Activated CD8-positive, alpha-beta T cell treated with anti-CD3 and anti-CD28 coated beads for 36 hours (primary cell): Measurements from ENCODE around the gene TSPAN4. TPM values are rescaled to one million over a fixed set of nuclear protein-coding genes. Genes with fewer than 3 reads are reported as not detected.
A peak's percentile ranks its signal among the peaks of the same experiment; 100 is the strongest.

Source experiments
- ATAC-seq: fragments of 200-7000 bp; cut with Tn5 transposase; one replicate; pipeline ENCODE4 v1.10.0; 2021; ENCODE audit warnings: mild to moderate bottlenecking, moderate library complexity
- CTCF ChIA-PET: fragments of 350-600 bp; sonication (Branson Sonifier 250); formaldehyde crosslinking; loops from one replicate; lab custom pipeline; 2021; ENCODE audit warnings: antibody characterized with exemption; lab: Charles Lee
- POLR2A ChIA-PET: fragments of 350-600 bp; sonication (Branson Sonifier 250); formaldehyde crosslinking; loops from one replicate; lab custom pipeline; 2021; ENCODE audit warnings: antibody characterized with exemption; lab: Charles Lee
- DNase-seq: peaks from one replicate; pipeline ENCODE4 v3.0.0-alpha.2; 2020
- H3K27ac Mint-ChIP-seq: one replicate; pipeline ENCODE4 v1.8.0; 2021; ENCODE audit warnings: mild to moderate bottlenecking, mixed read lengths
- H3K27me3 Mint-ChIP-seq: one replicate; pipeline ENCODE4 v1.8.0; 2021; ENCODE audit warnings: mixed read lengths
- H3K36me3 Mint-ChIP-seq: one replicate; pipeline ENCODE4 v1.8.0; 2021; ENCODE audit warnings: low read depth, mixed read lengths
- H3K4me1 Mint-ChIP-seq: one replicate; pipeline ENCODE4 v1.8.0; 2021; ENCODE audit warnings: low read depth, mixed read lengths
- H3K4me3 Mint-ChIP-seq: one replicate; pipeline ENCODE4 v1.8.0; 2021; ENCODE audit warnings: mild to moderate bottlenecking, moderate library complexity, mixed read lengths
- H3K9me3 Mint-ChIP-seq: one replicate; pipeline ENCODE4 v1.8.0; 2021; ENCODE audit warnings: mixed read lengths
- CTCF ChIP-seq: fragments of 200-600 bp; IDR thresholded peaks from one replicate; pipeline ENCODE4 v1.8.0; 2022; ENCODE audit warnings: antibody characterized with exemption, mild to moderate bottlenecking
- intact Hi-C: fragments of 100-400 bp; cut with micrococcal nuclease; formaldehyde crosslinking; loops from one replicate; pipeline ENCODE4 v1.10.0; 2022
- total RNA-seq, 2 experiments: library from RNA; stranded (reverse); gene quantifications; one replicate each; pipeline ENCODE4 v1.2.3, GENCODE V29; 2021

Gene TSPAN4
- total RNA-seq, 2 experiments from 2014 or later: 15.4 to 16.0 TPM

GRCh38 chr11:849104-849824 lies 6.6 kb downstream of the TSPAN4 start:
- CTCF ChIA-PET: interaction anchor here (0.7 to 4.6 kb wide), 7 partner anchors 49 to 203 kb away, joined by 3 to 46 read pairs (median 4); no protein-coding TSS in a partner anchor
- H3K36me3 Mint-ChIP-seq: no peaks in the 10 kb centered on the region
- ATAC-seq (no peak), DNase-seq (peak; percentile 52)
- H3K27ac Mint-ChIP-seq: no peak overlapping the region
- no peaks in the 10 kb centered on the region for H3K9me3 Mint-ChIP-seq
- peak overlapping the region; percentile 62 for H3K4me3 Mint-ChIP-seq
- TF ChIP-seq CTCF: no peak
- intact Hi-C loops: loop anchor here (5.0 kb wide), 1 partner anchor 203 kb away; no protein-coding TSS in a partner anchor
- H3K27me3 Mint-ChIP-seq: peaks cover 9% of the 10 kb centered on the region
- H3K4me1 Mint-ChIP-seq: peaks cover 13% of the 10 kb centered on the region
- POLR2A ChIA-PET: interaction anchor here (0.6 to 1.9 kb wide), 2 partner anchors 50 to 203 kb away, joined by 3 to 5 read pairs; no protein-coding TSS in a partner anchor

DNA sequence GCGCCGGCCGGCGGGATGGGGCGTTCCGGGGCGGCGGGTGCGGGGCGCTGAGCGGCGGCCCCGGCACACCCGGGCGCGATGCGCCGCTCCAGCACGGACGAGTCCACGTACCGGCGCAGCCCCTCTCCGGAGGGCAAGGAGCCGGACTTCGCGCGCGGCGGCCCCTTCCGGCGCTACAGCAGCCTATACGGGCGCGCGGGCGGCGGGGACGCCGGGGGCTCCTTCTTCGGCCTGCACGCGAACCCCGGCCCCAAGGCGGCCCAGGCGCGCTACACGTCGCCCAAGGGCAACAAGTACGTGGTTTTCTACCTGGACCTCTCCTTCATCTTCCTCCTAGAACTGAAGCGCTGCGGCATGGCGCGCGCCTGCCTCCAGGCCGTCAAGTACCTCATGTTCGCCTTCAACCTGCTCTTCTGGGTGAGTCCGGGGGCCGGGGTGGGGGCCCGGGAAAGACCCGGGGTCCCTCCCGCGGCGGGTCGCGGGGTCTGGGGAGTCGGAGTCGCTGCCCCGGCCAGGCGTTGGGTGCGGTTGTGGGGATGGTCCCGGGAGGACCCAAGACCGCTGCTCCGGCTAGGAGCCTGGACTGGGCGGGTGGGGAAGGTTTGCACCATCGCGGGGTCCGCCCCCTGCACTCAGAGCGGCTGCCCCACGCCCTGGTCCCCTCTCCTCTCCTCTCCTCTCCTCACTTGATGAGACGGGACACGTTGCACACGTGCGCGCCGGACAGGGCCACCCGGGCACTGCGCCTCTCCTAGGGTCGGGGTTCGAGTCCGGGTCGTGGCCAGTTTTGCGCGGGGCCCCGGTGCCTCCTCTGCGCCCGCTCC lies 7.5 kb downstream of the TSPAN4 start:
- no peak for TF ChIP-seq CTCF
- H3K9me3 Mint-ChIP-seq: no peaks in the 10 kb centered on the region
- no peak for DNase-seq
- peak overlapping the region; percentile 26 for H3K4me3 Mint-ChIP-seq
- H3K27me3 Mint-ChIP-seq: peaks cover 9% of the 10 kb centered on the region
- intact Hi-C loops: loop anchor here (5.0 kb wide), 1 partner anchor 202 kb away; no protein-coding TSS in a partner anchor
- ChIA-PET POLR2A (no interaction called here), CTCF (interaction anchor here (4.6 kb wide), 1 partner anchor 203 kb away, joined by 46 read pairs; no protein-coding TSS in a partner anchor)
- no peaks in the 10 kb centered on the region for H3K36me3 Mint-ChIP-seq
- ATAC-seq: no peak
- peaks cover 7% of the 10 kb centered on the region for H3K4me1 Mint-ChIP-seq
- H3K27ac Mint-ChIP-seq: no peak overlapping the region

DNA sequence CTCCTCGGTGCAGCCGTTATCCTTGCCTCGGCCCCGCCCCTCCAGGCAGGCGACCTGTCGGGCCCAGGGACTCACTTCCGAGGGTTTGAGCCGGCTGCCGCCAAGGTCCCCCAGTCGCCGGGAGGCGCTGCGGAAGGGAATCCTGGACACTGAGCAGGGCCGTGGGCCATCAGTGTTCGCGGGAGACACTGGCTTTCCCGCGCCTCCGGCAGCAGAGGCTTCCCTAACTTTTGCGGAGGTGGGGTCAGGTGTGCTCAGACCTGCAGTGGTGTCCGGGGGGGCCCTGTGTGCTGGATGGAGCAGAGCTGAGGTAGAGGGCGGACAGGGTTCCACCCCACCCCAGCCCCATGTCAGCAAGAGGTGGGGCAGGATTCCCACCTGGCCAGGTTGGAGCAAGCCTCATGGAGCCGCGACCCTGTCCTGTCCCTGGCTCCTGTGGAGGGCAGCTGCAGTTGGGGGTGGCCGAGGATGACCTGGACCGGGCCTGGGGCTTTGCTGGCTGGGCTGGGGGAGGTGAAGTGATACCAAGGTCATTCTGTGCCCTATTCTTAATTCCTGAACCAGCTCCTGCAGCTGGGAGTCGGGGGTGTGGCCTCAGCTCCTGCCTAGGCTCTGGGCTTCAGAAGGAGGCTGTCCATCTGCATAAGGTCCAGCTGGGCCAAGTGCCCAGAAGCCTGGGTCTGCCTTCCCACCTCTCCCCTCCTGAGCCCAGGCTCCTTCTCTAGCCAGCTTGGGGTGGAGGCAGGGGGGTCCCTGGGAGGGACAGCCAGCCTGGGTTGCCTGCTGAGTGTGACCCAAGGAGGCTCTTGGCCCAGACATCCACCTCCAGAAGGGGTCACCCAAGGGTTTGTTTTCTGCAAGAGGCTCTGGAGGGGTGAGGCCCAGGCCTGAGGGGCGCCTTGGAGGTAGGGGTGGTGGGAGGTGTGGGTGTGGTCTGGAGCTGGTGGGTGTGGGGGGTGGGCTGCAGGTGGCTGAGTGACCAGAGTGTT lies 8.4 kb downstream of the TSPAN4 start:
- TF ChIP-seq CTCF: no peak
- ATAC-seq: no peak
- Mint-ChIP-seq H3K4me3 (no peak overlapping the region), H3K27me3 (peaks cover 9% of the 10 kb centered on the region), H3K9me3 (no peaks in the 10 kb centered on the region), H3K27ac (no peak overlapping the region), H3K36me3 (no peaks in the 10 kb centered on the region), H3K4me1 (peaks cover 7% of the 10 kb centered on the region)
- intact Hi-C loops: no loop called here
- CTCF ChIA-PET: interaction anchor here (0.6 to 1.1 kb wide), 2 partner anchors 87 to 201 kb away, joined by 3 read pairs; no protein-coding TSS in a partner anchor
- POLR2A ChIA-PET: interaction anchor here (0.6 kb wide), 1 partner anchor 61 kb away, joined by 3 read pairs; no protein-coding TSS in a partner anchor
- DNase-seq: peak; percentile 40

DNA sequence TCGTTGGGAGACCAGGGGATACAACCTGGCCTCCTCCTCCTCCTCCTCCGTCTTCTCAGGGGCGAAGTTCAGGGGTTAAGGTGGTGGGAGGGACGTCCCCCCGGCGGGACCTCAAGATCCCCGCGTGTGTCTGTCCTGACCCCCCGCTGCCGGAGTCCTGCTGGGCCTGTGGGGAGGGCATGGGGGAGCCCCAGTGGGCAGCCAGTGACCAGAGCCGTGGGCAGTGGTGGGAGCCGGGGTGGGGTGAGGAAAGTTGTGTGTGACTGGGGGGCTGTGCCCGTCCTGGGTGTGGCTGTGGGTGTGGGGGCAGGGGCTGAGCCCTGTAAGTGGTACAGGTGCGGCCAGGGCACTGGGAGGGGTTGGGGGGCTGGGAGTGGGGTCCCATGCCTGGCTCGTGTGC lies 10.1 kb downstream of the TSPAN4 start:
- peaks cover 11% of the 10 kb centered on the region for H3K4me1 Mint-ChIP-seq
- H3K36me3 Mint-ChIP-seq: no peaks in the 10 kb centered on the region
- no peak for TF ChIP-seq CTCF
- no peak overlapping the region for H3K4me3 Mint-ChIP-seq
- POLR2A ChIA-PET: no interaction called here
- ATAC-seq (no peak), DNase-seq (no peak)
- CTCF ChIA-PET: no interaction called here
- no peak overlapping the region for H3K27ac Mint-ChIP-seq
- intact Hi-C loops: no loop called here
- H3K27me3 Mint-ChIP-seq: peaks cover 7% of the 10 kb centered on the region
- no peaks in the 10 kb centered on the region for H3K9me3 Mint-ChIP-seq
